SK-N-SH (cell line): ENCODE results near the gene GNAI3. TPM values are rescaled to one million over a fixed set of nuclear protein-coding genes. Genes with fewer than 3 reads are reported as not detected.

Experiments
- CTCF ChIA-PET: fragments of 300-600, 350-600 bp; formaldehyde crosslinking; extraction: SDS; loops from one replicate; lab custom pipeline; 2021; lab: Yijun Ruan, JAX
- POLR2A ChIA-PET: fragments of 350-600 bp; sonication (Branson Sonifier 250); formaldehyde crosslinking; extraction: SDS; loops from one replicate; lab custom pipeline; 2020; ENCODE audit warnings: antibody characterized with exemption, inconsistent platforms; lab: Yijun Ruan, JAX
- DNase-seq: peaks from one replicate; pipeline ENCODE4 v3.0.0; 2012
- H2AFZ ChIP-seq: fragments of 200-600 bp; sonication (generic); 2 replicates; pipeline ENCODE4 v1.8.1; 2016; ENCODE audit warnings: antibody characterized with exemption, mild to moderate bottlenecking, low read depth
- H3F3A ChIP-seq: fragments of 200-600 bp; sonication (generic); replicated peaks from 2 replicates; pipeline ENCODE3; 2016; ENCODE audit warnings: antibody characterized with exemption, mild to moderate bottlenecking; ENCODE audit not compliant: insufficient read depth
- H3K27ac ChIP-seq, 2 experiments: fragments of 200-500 bp in 1 of 2; fragments of 200-600 bp in 1 of 2; sonication (Bioruptor generic) in 1 of 2; sonication (generic), shearing (Covaris generic) in 1 of 2; 2 replicates each; pipeline versions ENCODE4 v1.5.1 to v1.6.1; 2014 to 2016; ENCODE audit warnings: low read depth in 2 of 2, inconsistent platforms in 1 of 2, low read length in 1 of 2, mild to moderate bottlenecking in 1 of 2, mixed read lengths in 1 of 2
- H3K27me3 ChIP-seq: fragments of 200-600 bp; sonication (generic), shearing (Covaris generic); 2 replicates; pipeline ENCODE4 v1.6.1; 2016; ENCODE audit warnings: mixed run types; ENCODE audit not compliant: insufficient read depth
- H3K36me3 ChIP-seq, 2 experiments: fragments of 200-500 bp in 1 of 2; fragments of 200-600 bp in 1 of 2; sonication (Bioruptor generic) in 1 of 2; sonication (generic) in 1 of 2; replicated peaks in 1 of 2; 2 replicates each; pipeline versions ENCODE3 to v1.5.1; 2014 to 2016; ENCODE audit warnings: low read length in 1 of 2, mild to moderate bottlenecking in 1 of 2; ENCODE audit not compliant: insufficient read depth in 2 of 2, control insufficient read depth in 1 of 2
- H3K4me1 ChIP-seq, 2 experiments: fragments of 200-500 bp in 1 of 2; fragments of 200-600 bp in 1 of 2; sonication (Bioruptor generic) in 1 of 2; sonication (generic), shearing (Covaris generic) in 1 of 2; 2 replicates each; pipeline versions ENCODE4 v1.5.1 to v1.6.1; 2014 to 2016; ENCODE audit warnings: low read depth in 1 of 2, low read length in 1 of 2, mixed run types in 1 of 2; ENCODE audit not compliant: insufficient read depth in 2 of 2, control insufficient read depth in 1 of 2
- H3K4me2 ChIP-seq: fragments of 200-600 bp; sonication (generic), shearing (Covaris generic); 2 replicates; pipeline ENCODE4 v1.6.1; 2017; ENCODE audit warnings: mixed run types
- H3K4me3 ChIP-seq, 2 experiments: fragments of 200-500 bp in 1 of 2; fragments of 200-600 bp in 1 of 2; sonication (Bioruptor generic) in 1 of 2; sonication (generic), shearing (Covaris generic) in 1 of 2; 2 replicates each; pipeline versions ENCODE4 v1.5.1 to v1.8.1; 2014 to 2016; ENCODE audit warnings: low read depth in 2 of 2, inconsistent platforms in 1 of 2, low read length in 1 of 2, mild to moderate bottlenecking in 1 of 2, mixed read lengths in 1 of 2, moderate library complexity in 1 of 2
- H3K79me2 ChIP-seq: fragments of 200-600 bp; sonication (generic); 2 replicates; pipeline ENCODE4 v1.8.1; 2017; ENCODE audit warnings: mild to moderate bottlenecking; ENCODE audit not compliant: insufficient read depth
- H3K9ac ChIP-seq: fragments of 200-600 bp; sonication (generic); 2 replicates; pipeline ENCODE4 v1.6.1; 2017; ENCODE audit warnings: mixed run types
- H3K9me2 ChIP-seq: fragments of 200-600 bp; sonication (generic); 2 replicates; pipeline ENCODE4 v1.6.1; 2017; ENCODE audit warnings: mixed run types
- H3K9me3 ChIP-seq: fragments of 200-600 bp; sonication (generic); 2 replicates; pipeline ENCODE4 v1.6.1; 2017; ENCODE audit warnings: mixed run types, mild to moderate bottlenecking, moderate library complexity
- H4K20me1 ChIP-seq: fragments of 200-600 bp; sonication (generic); 2 replicates; pipeline ENCODE4 v1.6.1; 2017; ENCODE audit warnings: mild to moderate bottlenecking, mixed run types; ENCODE audit not compliant: insufficient read depth
- CHD2 ChIP-seq: fragments of 150-350 bp; IDR thresholded peaks from 2 replicates; pipeline ENCODE4 v1.6.1; 2018; ENCODE audit warnings: low read length; ENCODE audit not compliant: partially characterized antibody
- FOSL2 ChIP-seq: IDR thresholded peaks from 2 replicates; pipeline ENCODE4 v1.4.0; 2012; ENCODE audit warnings: low read depth, mild to moderate bottlenecking, moderate library complexity, borderline replicate concordance
- FOXJ3 ChIP-seq: sonication (generic); formaldehyde crosslinking; IDR thresholded peaks from 2 replicates; pipeline ENCODE4 v1.5.1; 2020; ENCODE audit warnings: mild to moderate bottlenecking, missing genetic modification reagents
- GATA2 ChIP-seq: sonication (generic); formaldehyde crosslinking; IDR thresholded peaks from 2 replicates; pipeline ENCODE4 v1.5.0; 2020; ENCODE audit warnings: mild to moderate bottlenecking, missing genetic modification reagents
- MXI1 ChIP-seq: IDR thresholded peaks from 2 replicates; pipeline ENCODE4 v1.6.1; 2012; ENCODE audit warnings: mild to moderate bottlenecking, low read depth, low read length, improper control_type of control experiment
- NFIC ChIP-seq: IDR thresholded peaks from 2 replicates; pipeline ENCODE4 v1.4.0; 2012; ENCODE audit warnings: borderline replicate concordance
- NRF1 ChIP-seq: IDR thresholded peaks from 2 replicates; pipeline ENCODE4 v1.6.1; 2012; ENCODE audit warnings: low read depth, mild to moderate bottlenecking, low read length
- RCOR1 ChIP-seq: fragments of 150-350 bp; IDR thresholded peaks from 2 replicates; pipeline ENCODE4 v1.6.1; 2017; ENCODE audit warnings: antibody characterized with exemption, low read length
- RFX5 ChIP-seq: IDR thresholded peaks from 2 replicates; pipeline ENCODE4 v1.6.1; 2012; ENCODE audit warnings: mild to moderate bottlenecking, improper control_type of control experiment, low read length
- RXRA ChIP-seq: IDR thresholded peaks from 2 replicates; pipeline ENCODE4 v1.4.0; 2012; ENCODE audit warnings: low read depth, mild to moderate bottlenecking, borderline replicate concordance
- SMC3 ChIP-seq: IDR thresholded peaks from 2 replicates; pipeline ENCODE4 v1.6.1; 2012; ENCODE audit warnings: low read depth, low read length, improper control_type of control experiment
- TAF1 ChIP-seq: IDR thresholded peaks from 2 replicates; pipeline ENCODE4 v1.6.1; 2012; ENCODE audit warnings: low read depth, mild to moderate bottlenecking, low read length, moderate library complexity, borderline replicate concordance
- YY1 ChIP-seq: IDR thresholded peaks from 2 replicates; pipeline ENCODE4 v1.4.0; 2012; ENCODE audit warnings: low read depth, mild to moderate bottlenecking
- WGBS: methylation state at CpG from one replicate; pipeline ENCODE4 v1.1.6; 2017; ENCODE audit warnings: low lambda C conversion rate; 5-methylcytosine and 5-hydroxymethylcytosine counted together
- polyA plus RNA-seq, 3 experiments: library from polyadenylated mRNA; depleted of rRNA; stranded (reverse); fragments of >200 nt; gene quantifications; 2 replicates each; pipeline ENCODE4 v1.2.3, GENCODE V29; 2012
- TF ChIP-seq, protein P1 (sequence below): IDR thresholded peaks from 2 replicates; pipeline ENCODE4 v1.6.1; 2012; ENCODE audit warnings: mild to moderate bottlenecking, low read depth, low read length, moderate library complexity
- TF ChIP-seq, protein P2 (sequence below): fragments of 150-350 bp; IDR thresholded peaks from 2 replicates; pipeline ENCODE4 v1.6.1; 2017; ENCODE audit warnings: antibody characterized with exemption, low read length, low read depth, borderline replicate concordance
- TF ChIP-seq, protein P3 (sequence below): IDR thresholded peaks from 2 replicates; pipeline ENCODE4; 2012
- TF ChIP-seq, protein P4 (sequence below): IDR thresholded peaks from 2 replicates; pipeline ENCODE4 v1.4.0; 2012; ENCODE audit warnings: low read depth

Gene GNAI3
- polyA plus RNA-seq, 1 of the 3 experiments (the other 2 are of a cell fraction), result 4.0 TPM

DNA sequence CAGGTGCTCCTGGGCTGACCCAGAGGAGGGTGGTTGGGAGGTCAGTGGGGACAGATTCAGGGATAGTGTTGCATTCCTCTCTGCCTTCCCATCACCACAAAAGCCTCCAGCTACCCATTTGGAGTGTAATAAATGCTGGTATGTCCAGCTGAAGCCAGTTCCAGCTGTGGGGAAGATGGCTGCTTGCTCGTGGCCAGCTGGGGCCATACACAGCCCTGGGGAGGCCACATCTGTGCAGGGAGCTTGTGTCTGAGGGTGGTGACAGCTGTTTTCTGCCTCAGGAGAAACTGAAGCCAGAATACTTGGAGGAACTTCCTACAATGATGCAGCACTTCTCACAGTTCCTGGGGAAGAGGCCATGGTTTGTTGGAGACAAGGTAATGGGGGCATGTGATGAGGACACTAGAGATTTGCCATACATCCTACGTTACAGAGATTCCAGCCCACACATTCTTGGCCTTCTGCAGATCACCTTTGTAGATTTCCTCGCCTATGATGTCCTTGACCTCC, 110.2 kb downstream of the GNAI3 start:
- no peaks in the 10 kb centered on the region for H3K9me2 ChIP-seq
- no peak for DNase-seq
- H4K20me1 ChIP-seq, result no peaks in the 10 kb centered on the region
- ChIA-PET POLR2A (no interaction called here), CTCF (interaction anchor here (0.8 to 4.0 kb wide), 8 partner anchors 9 to 326 kb away, joined by 3 to 29 read pairs (median 4); partner anchors contain the start of genes AHCYL1 and GSTM2)
- no peak overlapping the region for H3K9ac ChIP-seq
- no peak overlapping the region for H3K4me3 ChIP-seq
- no peaks in the 10 kb centered on the region for H3F3A ChIP-seq
- H3K4me2 ChIP-seq, result no peak overlapping the region
- H3K27me3 ChIP-seq, result no peaks in the 10 kb centered on the region
- TF ChIP-seq TAF1 (no peak), RCOR1 (no peak)
- H3K9me3 ChIP-seq, result no peaks in the 10 kb centered on the region
- H3K27ac ChIP-seq, result no peak overlapping the region
- H3K36me3 ChIP-seq, result peaks cover 0 to 10% of the 10 kb centered on the region in 2 experiments
- H3K4me1 ChIP-seq, result peaks cover 3 to 12% of the 10 kb centered on the region in 2 experiments; a peak in 3 of 4 replicates
- H3K79me2 ChIP-seq, result no peaks in the 10 kb centered on the region
- WGBS, result 53% methylated on average over 3 of the region's 3 CpGs
- H2AFZ ChIP-seq, result no peak overlapping the region

DNA sequence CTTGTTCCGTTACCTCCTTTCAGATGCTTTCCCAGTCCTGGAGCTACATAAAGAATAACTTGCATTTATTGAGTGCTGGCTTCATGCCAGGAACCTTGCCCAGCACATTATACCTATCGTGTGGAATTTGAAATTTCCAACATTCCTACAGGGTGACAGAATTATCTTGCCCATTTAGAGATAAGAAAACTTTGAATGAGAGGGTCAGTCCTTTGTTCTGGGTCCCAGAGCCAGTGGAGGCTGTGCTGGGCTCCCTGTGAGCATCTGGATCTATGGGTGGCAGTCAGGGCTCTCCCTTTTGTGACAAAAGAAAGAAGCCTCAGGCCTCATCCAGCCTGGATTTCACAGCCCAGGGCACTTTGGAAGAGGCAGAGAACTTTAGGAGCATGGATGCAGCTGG, 110.7 kb downstream of the GNAI3 start:
- H3K9me2 ChIP-seq, result no peaks in the 10 kb centered on the region

More for the DNA sequence above, 110.7 kb downstream of the GNAI3 start:
- Histone ChIP-seq H3K4me2 (no peak overlapping the region), H3K9me3 (no peaks in the 10 kb centered on the region), H3K27me3 (no peaks in the 10 kb centered on the region), H3K36me3 (peaks cover 0 to 10% of the 10 kb centered on the region in 2 experiments), H3K4me3 (no peak overlapping the region), H3K4me1 (peaks cover 7 to 12% of the 10 kb centered on the region in 2 experiments; a peak in 2 of 4 replicates), H4K20me1 (no peaks in the 10 kb centered on the region), H2AFZ (no peak overlapping the region), H3F3A (no peaks in the 10 kb centered on the region), H3K9ac (no peak overlapping the region), H3K79me2 (no peaks in the 10 kb centered on the region), H3K27ac (no peak overlapping the region)
- DNase-seq, result no peak
- ChIA-PET CTCF (interaction anchor here (1.0 to 1.8 kb wide), 2 partner anchors 19 to 127 kb away, joined by 3 to 6 read pairs; no protein-coding TSS in a partner anchor), POLR2A (no interaction called here)
- TF ChIP-seq, protein P1, sequence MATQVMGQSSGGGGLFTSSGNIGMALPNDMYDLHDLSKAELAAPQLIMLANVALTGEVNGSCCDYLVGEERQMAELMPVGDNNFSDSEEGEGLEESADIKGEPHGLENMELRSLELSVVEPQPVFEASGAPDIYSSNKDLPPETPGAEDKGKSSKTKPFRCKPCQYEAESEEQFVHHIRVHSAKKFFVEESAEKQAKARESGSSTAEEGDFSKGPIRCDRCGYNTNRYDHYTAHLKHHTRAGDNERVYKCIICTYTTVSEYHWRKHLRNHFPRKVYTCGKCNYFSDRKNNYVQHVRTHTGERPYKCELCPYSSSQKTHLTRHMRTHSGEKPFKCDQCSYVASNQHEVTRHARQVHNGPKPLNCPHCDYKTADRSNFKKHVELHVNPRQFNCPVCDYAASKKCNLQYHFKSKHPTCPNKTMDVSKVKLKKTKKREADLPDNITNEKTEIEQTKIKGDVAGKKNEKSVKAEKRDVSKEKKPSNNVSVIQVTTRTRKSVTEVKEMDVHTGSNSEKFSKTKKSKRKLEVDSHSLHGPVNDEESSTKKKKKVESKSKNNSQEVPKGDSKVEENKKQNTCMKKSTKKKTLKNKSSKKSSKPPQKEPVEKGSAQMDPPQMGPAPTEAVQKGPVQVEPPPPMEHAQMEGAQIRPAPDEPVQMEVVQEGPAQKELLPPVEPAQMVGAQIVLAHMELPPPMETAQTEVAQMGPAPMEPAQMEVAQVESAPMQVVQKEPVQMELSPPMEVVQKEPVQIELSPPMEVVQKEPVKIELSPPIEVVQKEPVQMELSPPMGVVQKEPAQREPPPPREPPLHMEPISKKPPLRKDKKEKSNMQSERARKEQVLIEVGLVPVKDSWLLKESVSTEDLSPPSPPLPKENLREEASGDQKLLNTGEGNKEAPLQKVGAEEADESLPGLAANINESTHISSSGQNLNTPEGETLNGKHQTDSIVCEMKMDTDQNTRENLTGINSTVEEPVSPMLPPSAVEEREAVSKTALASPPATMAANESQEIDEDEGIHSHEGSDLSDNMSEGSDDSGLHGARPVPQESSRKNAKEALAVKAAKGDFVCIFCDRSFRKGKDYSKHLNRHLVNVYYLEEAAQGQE, result no peak
- TF ChIP-seq, protein P2, sequence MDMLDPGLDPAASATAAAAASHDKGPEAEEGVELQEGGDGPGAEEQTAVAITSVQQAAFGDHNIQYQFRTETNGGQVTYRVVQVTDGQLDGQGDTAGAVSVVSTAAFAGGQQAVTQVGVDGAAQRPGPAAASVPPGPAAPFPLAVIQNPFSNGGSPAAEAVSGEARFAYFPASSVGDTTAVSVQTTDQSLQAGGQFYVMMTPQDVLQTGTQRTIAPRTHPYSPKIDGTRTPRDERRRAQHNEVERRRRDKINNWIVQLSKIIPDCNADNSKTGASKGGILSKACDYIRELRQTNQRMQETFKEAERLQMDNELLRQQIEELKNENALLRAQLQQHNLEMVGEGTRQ, result no peak
- TF ChIP-seq MXI1 (no peak), FOXJ3 (CRISPR knock-in tag) (no peak), NFIC (no peak), SMC3 (no peak), FOSL2 (no peak), RXRA (no peak), RFX5 (no peak), YY1 (no peak), TAF1 (no peak), NRF1 (no peak), CHD2 (no peak), GATA2 (no peak)
- TF ChIP-seq, protein P3, sequence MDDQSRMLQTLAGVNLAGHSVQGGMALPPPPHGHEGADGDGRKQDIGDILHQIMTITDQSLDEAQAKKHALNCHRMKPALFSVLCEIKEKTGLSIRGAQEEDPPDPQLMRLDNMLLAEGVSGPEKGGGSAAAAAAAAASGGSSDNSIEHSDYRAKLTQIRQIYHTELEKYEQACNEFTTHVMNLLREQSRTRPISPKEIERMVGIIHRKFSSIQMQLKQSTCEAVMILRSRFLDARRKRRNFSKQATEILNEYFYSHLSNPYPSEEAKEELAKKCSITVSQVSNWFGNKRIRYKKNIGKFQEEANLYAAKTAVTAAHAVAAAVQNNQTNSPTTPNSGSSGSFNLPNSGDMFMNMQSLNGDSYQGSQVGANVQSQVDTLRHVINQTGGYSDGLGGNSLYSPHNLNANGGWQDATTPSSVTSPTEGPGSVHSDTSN, result no peak
- TF ChIP-seq, protein P4, sequence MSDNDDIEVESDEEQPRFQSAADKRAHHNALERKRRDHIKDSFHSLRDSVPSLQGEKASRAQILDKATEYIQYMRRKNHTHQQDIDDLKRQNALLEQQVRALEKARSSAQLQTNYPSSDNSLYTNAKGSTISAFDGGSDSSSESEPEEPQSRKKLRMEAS, result no peak
- WGBS, result 68% methylated on average over 2 of the region's 2 CpGs
